ENCODE data around the gene MBOAT2. TPM values are rescaled to one million over a fixed set of nuclear protein-coding genes. Genes with fewer than 3 reads are reported as not detected.
"Not testable (repeated sequence)": the region's sequence is repeated elsewhere in the genome, so short reads cannot be mapped to it uniquely, and the experiment has no call there.

Gene MBOAT2
- polyA plus RNA-seq, 3 donors from 2014 or later: 1.6 to 2.2 TPM; not detected in 1

GRCh38 chr2:8976442-8977259, 26.8 kb downstream of the MBOAT2 start:
- no peak for DNase-seq
- Mint-ChIP-seq H3K27me3 (ENCODE audit: low read depth in 3 of 3) (peaks cover 1 to 6% (median 2%) of the 10 kb centered on the region in 3 donors), H3K4me1 (no peaks in the 10 kb centered on the region), H3K9me3 (no peaks in the 10 kb centered on the region), H3K27ac (no peak overlapping the region), H3K4me3 (no peak overlapping the region), H3K36me3 (no peaks in the 10 kb centered on the region)

GRCh38 chr2:8974016-8974415, 29.5 kb downstream of the MBOAT2 start:
- Mint-ChIP-seq H3K9me3 (peaks cover 0 to 3% (median 0%) of the 10 kb centered on the region in 6 donors), H3K27me3 (ENCODE audit: low read depth in 3 of 3) (peaks cover 0 to 2% (median 1%) of the 10 kb centered on the region in 3 donors), H3K27ac (no peak overlapping the region), H3K36me3 (no peaks in the 10 kb centered on the region), H3K4me1 (no peaks in the 10 kb centered on the region), H3K4me3 (no peak overlapping the region)
- no peak for DNase-seq

GRCh38 chr2:8973017-8973416, 30.5 kb downstream of the MBOAT2 start:
- H3K4me1 Mint-ChIP-seq; DNase-seq; H3K9me3 Mint-ChIP-seq; H3K36me3 Mint-ChIP-seq; H3K27ac Mint-ChIP-seq; H3K4me3 Mint-ChIP-seq; H3K27me3 Mint-ChIP-seq (ENCODE audit: low read depth in 3 of 3): not testable (repeated sequence)

GRCh38 chr2:8972535-8972934, 30.9 kb downstream of the MBOAT2 start:
- not testable (repeated sequence) for H3K27me3 Mint-ChIP-seq (ENCODE audit: low read depth in 3 of 3); H3K4me1 Mint-ChIP-seq; H3K36me3 Mint-ChIP-seq; H3K9me3 Mint-ChIP-seq; DNase-seq; H3K4me3 Mint-ChIP-seq; H3K27ac Mint-ChIP-seq

GRCh38 chr2:8969348-8969747, 34.1 kb downstream of the MBOAT2 start:
- not testable (repeated sequence) for H3K9me3 Mint-ChIP-seq; DNase-seq; H3K27me3 Mint-ChIP-seq (ENCODE audit: low read depth in 3 of 3); H3K27ac Mint-ChIP-seq; H3K4me1 Mint-ChIP-seq; H3K36me3 Mint-ChIP-seq; H3K4me3 Mint-ChIP-seq

GRCh38 chr2:8966123-8966908, 37.2 kb downstream of the MBOAT2 start:
- no peak for DNase-seq
- Mint-ChIP-seq H3K36me3 (no peaks in the 10 kb centered on the region), H3K4me1 (no peaks in the 10 kb centered on the region), H3K9me3 (peaks cover 0 to 3% (median 0%) of the 10 kb centered on the region in 6 donors), H3K4me3 (no peak overlapping the region), H3K27me3 (ENCODE audit: low read depth in 3 of 3) (peaks cover 0 to 11% (median 2%) of the 10 kb centered on the region in 3 donors), H3K27ac (no peak overlapping the region)

GRCh38 chr2:8965216-8965969, 38.1 kb downstream of the MBOAT2 start:
- H3K9me3 Mint-ChIP-seq: peaks cover 0 to 3% (median 0%) of the 10 kb centered on the region in 6 donors
- no peak for DNase-seq
- no peaks in the 10 kb centered on the region for H3K36me3 Mint-ChIP-seq
- peaks cover 0 to 11% (median 2%) of the 10 kb centered on the region in 3 donors for H3K27me3 Mint-ChIP-seq (ENCODE audit: low read depth in 3 of 3)
- H3K4me3 Mint-ChIP-seq: no peak overlapping the region
- no peaks in the 10 kb centered on the region for H3K4me1 Mint-ChIP-seq
- H3K27ac Mint-ChIP-seq: no peak overlapping the region

GRCh38 chr2:8962890-8963289, 40.6 kb downstream of the MBOAT2 start:
- Mint-ChIP-seq H3K4me3 (no peak overlapping the region), H3K27me3 (ENCODE audit: low read depth in 3 of 3) (peaks cover 0 to 11% (median 0%) of the 10 kb centered on the region in 3 donors), H3K36me3 (no peaks in the 10 kb centered on the region), H3K27ac (no peak overlapping the region), H3K4me1 (no peaks in the 10 kb centered on the region), H3K9me3 (no peaks in the 10 kb centered on the region)
- DNase-seq: no peak

GRCh38 chr2:8957628-8958027, 45.9 kb downstream of the MBOAT2 start:
- H3K4me1 Mint-ChIP-seq: no peaks in the 10 kb centered on the region
- peaks cover 7 to 20% (median 17%) of the 10 kb centered on the region in 6 donors for H3K9me3 Mint-ChIP-seq
- peaks cover 0 to 8% (median 7%) of the 10 kb centered on the region in 3 donors for H3K27me3 Mint-ChIP-seq (ENCODE audit: low read depth in 3 of 3)
- no peak for DNase-seq
- H3K4me3 Mint-ChIP-seq: no peak overlapping the region
- H3K36me3 Mint-ChIP-seq: peaks cover 0 to 6% (median 6%) of the 10 kb centered on the region in 3 donors
- no peak overlapping the region for H3K27ac Mint-ChIP-seq

GRCh38 chr2:8956774-8957173, 46.7 kb downstream of the MBOAT2 start:
- Mint-ChIP-seq H3K27me3 (ENCODE audit: low read depth in 3 of 3) (peaks cover 0 to 10% (median 7%) of the 10 kb centered on the region in 3 donors), H3K27ac (no peak overlapping the region), H3K36me3 (peaks cover 0 to 6% (median 6%) of the 10 kb centered on the region in 3 donors), H3K9me3 (peaks cover 9 to 28% (median 25%) of the 10 kb centered on the region in 6 donors), H3K4me3 (no peak overlapping the region), H3K4me1 (no peaks in the 10 kb centered on the region)
- no peak for DNase-seq

- DNase-seq: no peak
- Mint-ChIP-seq H3K4me1 (no peaks in the 10 kb centered on the region), H3K9me3 (peaks cover 10 to 32% (median 26%) of the 10 kb centered on the region in 6 donors), H3K36me3 (peaks cover 0 to 6% (median 6%) of the 10 kb centered on the region in 3 donors), H3K4me3 (no peak overlapping the region), H3K27me3 (ENCODE audit: low read depth in 3 of 3) (peaks cover 2 to 12% (median 7%) of the 10 kb centered on the region in 3 donors), H3K27ac (no peak overlapping the region)
These were observed 48.5 kb downstream of the MBOAT2 start for GRCh38 chr2:8954990-8955389.

- H3K4me3 Mint-ChIP-seq: no peak overlapping the region
- H3K27ac Mint-ChIP-seq: no peak overlapping the region
- peaks cover 13 to 32% (median 26%) of the 10 kb centered on the region in 6 donors for H3K9me3 Mint-ChIP-seq
- peaks cover 0 to 6% (median 6%) of the 10 kb centered on the region in 3 donors for H3K36me3 Mint-ChIP-seq
- peaks cover 2 to 12% (median 7%) of the 10 kb centered on the region in 3 donors for H3K27me3 Mint-ChIP-seq (ENCODE audit: low read depth in 3 of 3)
- DNase-seq: no peak
- no peaks in the 10 kb centered on the region for H3K4me1 Mint-ChIP-seq
These were observed 50.0 kb downstream of the MBOAT2 start for GRCh38 chr2:8953525-8953924.

GRCh38 chr2:8939486-8940114, 63.9 kb downstream of the MBOAT2 start:
- no peak overlapping the region for H3K4me3 Mint-ChIP-seq
- no peaks in the 10 kb centered on the region for H3K9me3 Mint-ChIP-seq
- DNase-seq: no peak
- H3K4me1 Mint-ChIP-seq: no peaks in the 10 kb centered on the region
- no peak overlapping the region for H3K27ac Mint-ChIP-seq
- peaks cover 0 to 4% (median 0%) of the 10 kb centered on the region in 3 donors for H3K36me3 Mint-ChIP-seq
- H3K27me3 Mint-ChIP-seq (ENCODE audit: low read depth in 3 of 3): peaks cover 0 to 2% (median 0%) of the 10 kb centered on the region in 3 donors

Measured in immature natural killer cell (primary cell).